ENCODE results near the gene PMEPA1. TPM values are rescaled to one million over a fixed set of nuclear protein-coding genes. Genes with fewer than 3 reads are reported as not detected.

PMEPA1 gene
- total RNA-seq, 1 experiment from 2014 or later = 89.8 TPM

- intact Hi-C loops (cut with micrococcal nuclease; ENCODE audit: unreplicated experiment) (no loop called here), in situ Hi-C loops (cut with HindIII; ENCODE audit: low pct_unique_long_range_greater_than_20kb, low sequenced_read_pairs) (no loop called here)
- CTCF ChIA-PET = interaction anchor here (0.6 kb wide), 3 partner anchors 100 to 1244 kb away, joined by 4 to 6 read pairs (median 5); no protein-coding TSS in a partner anchor
Observed at GRCh38 chr20:57616143-57616951, 93.5 kb downstream of the PMEPA1 start.

DNA sequence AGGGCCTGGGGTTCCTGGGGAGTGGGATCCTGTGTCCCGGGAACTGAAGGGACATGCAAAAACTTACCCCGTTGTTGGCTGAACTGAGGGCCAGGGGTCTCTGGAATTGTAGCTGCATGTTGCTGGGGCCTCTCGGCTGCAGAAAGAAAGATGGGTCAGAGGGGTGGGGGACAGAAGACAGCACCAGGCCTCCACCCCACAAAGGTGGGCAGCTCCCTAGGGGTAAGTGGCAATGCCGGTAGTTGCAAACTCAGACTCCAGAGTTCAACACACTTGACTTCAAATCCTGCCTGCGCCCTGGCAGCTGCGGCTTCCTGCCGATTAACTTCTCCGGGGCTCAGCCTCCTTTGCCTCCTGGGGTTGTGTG is 94.4 kb downstream of the PMEPA1 start:
- no peaks in the 10 kb centered on the region for H3K9me3 ChIP-seq (ENCODE audit: control insufficient read depth, insufficient read depth, low read depth, low read length)
- H3K27me3 ChIP-seq (ENCODE audit: control insufficient read depth, insufficient read depth, low read length) = no peaks in the 10 kb centered on the region
- in situ Hi-C loops (cut with HindIII; ENCODE audit: low pct_unique_long_range_greater_than_20kb, low sequenced_read_pairs) = no loop called here
- no TSS peak for BruUV-seq (replicated peaks)
- POLR2A ChIA-PET = no interaction called here
- no peaks in the 10 kb centered on the region for H3K36me3 ChIP-seq (ENCODE audit: control insufficient read depth, insufficient read depth, low read length)
- TF ChIP-seq SIN3A (IDR thresholded peaks at IDR 0.05; ENCODE audit: borderline replicate concordance, insufficient read depth, low read depth, low read length) (no peak), POLR2AphosphoS5 (IDR thresholded peaks at IDR 0.05; ENCODE audit: low read depth, low read length) (no peak), CTCF (IDR thresholded peaks at IDR 0.05) (no peak), TCF7L2 (IDR thresholded peaks at IDR 0.05; ENCODE audit: low read depth, low read length) (no peak)
- TF ChIP-seq, protein P1, sequence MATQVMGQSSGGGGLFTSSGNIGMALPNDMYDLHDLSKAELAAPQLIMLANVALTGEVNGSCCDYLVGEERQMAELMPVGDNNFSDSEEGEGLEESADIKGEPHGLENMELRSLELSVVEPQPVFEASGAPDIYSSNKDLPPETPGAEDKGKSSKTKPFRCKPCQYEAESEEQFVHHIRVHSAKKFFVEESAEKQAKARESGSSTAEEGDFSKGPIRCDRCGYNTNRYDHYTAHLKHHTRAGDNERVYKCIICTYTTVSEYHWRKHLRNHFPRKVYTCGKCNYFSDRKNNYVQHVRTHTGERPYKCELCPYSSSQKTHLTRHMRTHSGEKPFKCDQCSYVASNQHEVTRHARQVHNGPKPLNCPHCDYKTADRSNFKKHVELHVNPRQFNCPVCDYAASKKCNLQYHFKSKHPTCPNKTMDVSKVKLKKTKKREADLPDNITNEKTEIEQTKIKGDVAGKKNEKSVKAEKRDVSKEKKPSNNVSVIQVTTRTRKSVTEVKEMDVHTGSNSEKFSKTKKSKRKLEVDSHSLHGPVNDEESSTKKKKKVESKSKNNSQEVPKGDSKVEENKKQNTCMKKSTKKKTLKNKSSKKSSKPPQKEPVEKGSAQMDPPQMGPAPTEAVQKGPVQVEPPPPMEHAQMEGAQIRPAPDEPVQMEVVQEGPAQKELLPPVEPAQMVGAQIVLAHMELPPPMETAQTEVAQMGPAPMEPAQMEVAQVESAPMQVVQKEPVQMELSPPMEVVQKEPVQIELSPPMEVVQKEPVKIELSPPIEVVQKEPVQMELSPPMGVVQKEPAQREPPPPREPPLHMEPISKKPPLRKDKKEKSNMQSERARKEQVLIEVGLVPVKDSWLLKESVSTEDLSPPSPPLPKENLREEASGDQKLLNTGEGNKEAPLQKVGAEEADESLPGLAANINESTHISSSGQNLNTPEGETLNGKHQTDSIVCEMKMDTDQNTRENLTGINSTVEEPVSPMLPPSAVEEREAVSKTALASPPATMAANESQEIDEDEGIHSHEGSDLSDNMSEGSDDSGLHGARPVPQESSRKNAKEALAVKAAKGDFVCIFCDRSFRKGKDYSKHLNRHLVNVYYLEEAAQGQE (IDR thresholded peaks at IDR 0.05; ENCODE audit: insufficient read depth in 1 of 2, low read depth in 2 of 2, low read length in 1 of 2) = no peak
- no peak overlapping the region for H3K4me3 ChIP-seq (ENCODE audit: low read depth in 2 of 2, low read length in 2 of 2)
- H3K4me1 ChIP-seq (ENCODE audit: control insufficient read depth, insufficient read depth, low read length) = no peaks in the 10 kb centered on the region; the same call in 1 of the 2 replicates
- ATAC-seq (no peak), DNase-seq (ENCODE audit: low read depth, low spot score) (no peak)
- CTCF ChIA-PET = interaction anchor here (0.6 kb wide), 1 partner anchor 302 kb away, joined by 3 read pairs; no protein-coding TSS in a partner anchor
- intact Hi-C loops (cut with micrococcal nuclease; ENCODE audit: unreplicated experiment) = no loop called here
- H3K27ac ChIP-seq (ENCODE audit: low read length) = no peak overlapping the region

More at GRCh38 chr20:57616143-57616951, 93.5 kb downstream of the PMEPA1 start:
- ATAC-seq (no peak), DNase-seq (ENCODE audit: low read depth, low spot score) (no peak)
- Histone ChIP-seq H3K27me3 (ENCODE audit: control insufficient read depth, insufficient read depth, low read length) (no peaks in the 10 kb centered on the region), H3K4me3 (ENCODE audit: low read depth in 2 of 2, low read length in 2 of 2) (no peak overlapping the region), H3K4me1 (ENCODE audit: control insufficient read depth, insufficient read depth, low read length) (peaks cover 2% of the 10 kb centered on the region; the same call in 1 of the 2 replicates), H3K36me3 (ENCODE audit: control insufficient read depth, insufficient read depth, low read length) (no peaks in the 10 kb centered on the region), H3K27ac (ENCODE audit: low read length) (no peak overlapping the region), H3K9me3 (ENCODE audit: control insufficient read depth, insufficient read depth, low read depth, low read length) (no peaks in the 10 kb centered on the region)
- POLR2A ChIA-PET = interaction anchor here (0.5 to 0.6 kb wide), 2 partner anchors 613 to 768 kb away, joined by 3 to 4 read pairs; no protein-coding TSS in a partner anchor
- TF ChIP-seq, protein P1 (IDR thresholded peaks at IDR 0.05; ENCODE audit: insufficient read depth in 1 of 2, low read depth in 2 of 2, low read length in 1 of 2) = no peak
- TF ChIP-seq TCF7L2 (IDR thresholded peaks at IDR 0.05; ENCODE audit: low read depth, low read length) = no peak
- TF ChIP-seq POLR2AphosphoS5 (IDR thresholded peaks at IDR 0.05; ENCODE audit: low read depth, low read length) = no peak
- no peak for TF ChIP-seq SIN3A (IDR thresholded peaks at IDR 0.05; ENCODE audit: borderline replicate concordance, insufficient read depth, low read depth, low read length)
- TF ChIP-seq CTCF (IDR thresholded peaks at IDR 0.05) = no peak
- no TSS peak for BruUV-seq (replicated peaks)
